ENCODE results near the gene GABARAPL2. TPM values are rescaled to one million over a fixed set of nuclear protein-coding genes. Genes with fewer than 3 reads are reported as not detected.

The GABARAPL2 gene
- total RNA-seq, 1 experiment from 2014 or later: 56.2 TPM

DNA sequence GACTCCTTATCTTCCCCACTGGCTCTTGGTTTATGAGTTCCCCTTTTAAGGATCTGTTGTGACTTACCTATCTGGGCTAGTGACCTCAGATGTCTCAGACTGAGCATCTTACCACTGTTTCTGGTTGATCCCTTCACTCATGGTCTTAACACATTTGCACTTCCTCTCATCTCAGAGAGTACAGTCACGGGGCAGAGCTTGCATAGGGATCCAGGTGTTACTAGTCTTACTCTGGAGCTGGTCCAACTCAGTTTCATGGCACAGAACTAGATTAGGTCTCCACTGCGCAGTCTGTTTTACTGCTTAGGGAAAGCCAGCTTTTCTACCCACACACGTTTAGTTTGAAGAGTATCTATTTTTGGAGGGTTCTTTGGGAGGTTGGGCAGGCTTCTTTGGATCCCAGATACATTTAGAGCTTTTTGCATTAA, 10.2 kb downstream of the GABARAPL2 start:
- Histone ChIP-seq H3K27me3 (ENCODE audit: control insufficient read depth, insufficient read depth, low read length) (no peaks in the 10 kb centered on the region), H3K36me3 (ENCODE audit: control insufficient read depth, insufficient read depth, low read length) (peaks cover 4% of the 10 kb centered on the region; the same call in 1 of the 2 replicates), H3K9me3 (ENCODE audit: control insufficient read depth, insufficient read depth, low read depth, low read length) (no peaks in the 10 kb centered on the region), H3K27ac (ENCODE audit: low read length) (no peak overlapping the region), H3K4me3 (ENCODE audit: low read depth in 2 of 2, low read length in 2 of 2) (no peak overlapping the region), H3K4me1 (ENCODE audit: control insufficient read depth, insufficient read depth, low read length) (no peaks in the 10 kb centered on the region)
- no TSS peak for BruUV-seq (replicated peaks)
- DNase-seq (ENCODE audit: low read depth, low spot score) (no peak), ATAC-seq (no peak)
- intact Hi-C loops (cut with micrococcal nuclease; ENCODE audit: unreplicated experiment): no loop called here
- in situ Hi-C loops (cut with HindIII; ENCODE audit: low pct_unique_long_range_greater_than_20kb, low sequenced_read_pairs): no loop called here
- CTCF ChIA-PET: interaction anchor here (0.5 kb wide), 1 partner anchor 43 kb away, joined by 3 read pairs; no protein-coding TSS in a partner anchor
- TF ChIP-seq, protein P1, sequence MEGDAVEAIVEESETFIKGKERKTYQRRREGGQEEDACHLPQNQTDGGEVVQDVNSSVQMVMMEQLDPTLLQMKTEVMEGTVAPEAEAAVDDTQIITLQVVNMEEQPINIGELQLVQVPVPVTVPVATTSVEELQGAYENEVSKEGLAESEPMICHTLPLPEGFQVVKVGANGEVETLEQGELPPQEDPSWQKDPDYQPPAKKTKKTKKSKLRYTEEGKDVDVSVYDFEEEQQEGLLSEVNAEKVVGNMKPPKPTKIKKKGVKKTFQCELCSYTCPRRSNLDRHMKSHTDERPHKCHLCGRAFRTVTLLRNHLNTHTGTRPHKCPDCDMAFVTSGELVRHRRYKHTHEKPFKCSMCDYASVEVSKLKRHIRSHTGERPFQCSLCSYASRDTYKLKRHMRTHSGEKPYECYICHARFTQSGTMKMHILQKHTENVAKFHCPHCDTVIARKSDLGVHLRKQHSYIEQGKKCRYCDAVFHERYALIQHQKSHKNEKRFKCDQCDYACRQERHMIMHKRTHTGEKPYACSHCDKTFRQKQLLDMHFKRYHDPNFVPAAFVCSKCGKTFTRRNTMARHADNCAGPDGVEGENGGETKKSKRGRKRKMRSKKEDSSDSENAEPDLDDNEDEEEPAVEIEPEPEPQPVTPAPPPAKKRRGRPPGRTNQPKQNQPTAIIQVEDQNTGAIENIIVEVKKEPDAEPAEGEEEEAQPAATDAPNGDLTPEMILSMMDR (IDR thresholded peaks at IDR 0.05): no peak
- no peak for TF ChIP-seq TCF7L2 (IDR thresholded peaks at IDR 0.05; ENCODE audit: low read depth, low read length)
- no peak for TF ChIP-seq POLR2AphosphoS5 (IDR thresholded peaks at IDR 0.05; ENCODE audit: low read depth, low read length)
- TF ChIP-seq, protein P2, sequence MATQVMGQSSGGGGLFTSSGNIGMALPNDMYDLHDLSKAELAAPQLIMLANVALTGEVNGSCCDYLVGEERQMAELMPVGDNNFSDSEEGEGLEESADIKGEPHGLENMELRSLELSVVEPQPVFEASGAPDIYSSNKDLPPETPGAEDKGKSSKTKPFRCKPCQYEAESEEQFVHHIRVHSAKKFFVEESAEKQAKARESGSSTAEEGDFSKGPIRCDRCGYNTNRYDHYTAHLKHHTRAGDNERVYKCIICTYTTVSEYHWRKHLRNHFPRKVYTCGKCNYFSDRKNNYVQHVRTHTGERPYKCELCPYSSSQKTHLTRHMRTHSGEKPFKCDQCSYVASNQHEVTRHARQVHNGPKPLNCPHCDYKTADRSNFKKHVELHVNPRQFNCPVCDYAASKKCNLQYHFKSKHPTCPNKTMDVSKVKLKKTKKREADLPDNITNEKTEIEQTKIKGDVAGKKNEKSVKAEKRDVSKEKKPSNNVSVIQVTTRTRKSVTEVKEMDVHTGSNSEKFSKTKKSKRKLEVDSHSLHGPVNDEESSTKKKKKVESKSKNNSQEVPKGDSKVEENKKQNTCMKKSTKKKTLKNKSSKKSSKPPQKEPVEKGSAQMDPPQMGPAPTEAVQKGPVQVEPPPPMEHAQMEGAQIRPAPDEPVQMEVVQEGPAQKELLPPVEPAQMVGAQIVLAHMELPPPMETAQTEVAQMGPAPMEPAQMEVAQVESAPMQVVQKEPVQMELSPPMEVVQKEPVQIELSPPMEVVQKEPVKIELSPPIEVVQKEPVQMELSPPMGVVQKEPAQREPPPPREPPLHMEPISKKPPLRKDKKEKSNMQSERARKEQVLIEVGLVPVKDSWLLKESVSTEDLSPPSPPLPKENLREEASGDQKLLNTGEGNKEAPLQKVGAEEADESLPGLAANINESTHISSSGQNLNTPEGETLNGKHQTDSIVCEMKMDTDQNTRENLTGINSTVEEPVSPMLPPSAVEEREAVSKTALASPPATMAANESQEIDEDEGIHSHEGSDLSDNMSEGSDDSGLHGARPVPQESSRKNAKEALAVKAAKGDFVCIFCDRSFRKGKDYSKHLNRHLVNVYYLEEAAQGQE (IDR thresholded peaks at IDR 0.05; ENCODE audit: insufficient read depth in 1 of 2, low read depth in 2 of 2, low read length in 1 of 2): no peak
- TF ChIP-seq SIN3A (IDR thresholded peaks at IDR 0.05; ENCODE audit: borderline replicate concordance, insufficient read depth, low read depth, low read length): no peak
- POLR2A ChIA-PET: no interaction called here

DNA sequence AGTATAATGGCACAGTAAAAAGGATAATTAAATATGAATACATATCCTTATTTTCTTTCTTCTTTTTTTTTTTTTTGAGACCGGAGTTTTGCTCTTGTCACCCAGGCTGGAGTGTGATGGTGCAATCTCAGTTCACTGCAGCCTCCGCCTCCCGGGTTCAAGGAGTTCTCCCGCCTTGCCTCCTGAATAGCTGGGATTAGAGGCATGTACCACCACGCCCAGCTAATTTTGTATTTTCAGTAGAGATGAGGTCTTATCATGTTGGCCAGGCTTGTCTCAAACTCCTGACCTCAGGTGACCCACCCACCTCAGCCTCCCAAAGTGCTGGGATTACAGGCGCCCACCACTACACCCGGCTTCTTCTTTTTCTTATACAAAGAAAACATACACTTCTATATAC, 12.0 kb downstream of the GABARAPL2 start:
- DNase-seq (ENCODE audit: low read depth, low spot score): no peak
- BruUV-seq (replicated peaks): no TSS peak
- ChIA-PET POLR2A (no interaction called here), CTCF (no interaction called here)
- peaks cover 2% of the 10 kb centered on the region; the same call in 1 of the 2 replicates for H3K36me3 ChIP-seq (ENCODE audit: control insufficient read depth, insufficient read depth, low read length)
- TF ChIP-seq, protein P2 (IDR thresholded peaks at IDR 0.05; ENCODE audit: insufficient read depth in 1 of 2, low read depth in 2 of 2, low read length in 1 of 2): no peak
- TF ChIP-seq, protein P1 (IDR thresholded peaks at IDR 0.05): no peak
- TF ChIP-seq SIN3A (IDR thresholded peaks at IDR 0.05; ENCODE audit: borderline replicate concordance, insufficient read depth, low read depth, low read length) (no peak), TCF7L2 (IDR thresholded peaks at IDR 0.05; ENCODE audit: low read depth, low read length) (no peak), POLR2AphosphoS5 (IDR thresholded peaks at IDR 0.05; ENCODE audit: low read depth, low read length) (no peak)
- ATAC-seq: no peak
- no peaks in the 10 kb centered on the region for H3K4me1 ChIP-seq (ENCODE audit: control insufficient read depth, insufficient read depth, low read length)
- H3K27ac ChIP-seq (ENCODE audit: low read length): no peak overlapping the region
- intact Hi-C loops (cut with micrococcal nuclease; ENCODE audit: unreplicated experiment) (no loop called here), in situ Hi-C loops (cut with HindIII; ENCODE audit: low pct_unique_long_range_greater_than_20kb, low sequenced_read_pairs) (no loop called here)
- H3K27me3 ChIP-seq (ENCODE audit: control insufficient read depth, insufficient read depth, low read length): no peaks in the 10 kb centered on the region
- H3K4me3 ChIP-seq (ENCODE audit: low read depth in 2 of 2, low read length in 2 of 2): no peak overlapping the region
- H3K9me3 ChIP-seq (ENCODE audit: control insufficient read depth, insufficient read depth, low read depth, low read length): no peaks in the 10 kb centered on the region

All from Panc1 (cell line).